ENCODE results near the gene NRG4.
A peak's percentile ranks its signal among the peaks of the same experiment; 100 is the strongest.
"Not testable (repeated sequence)": the region's sequence is repeated elsewhere in the genome, so short reads cannot be mapped to it uniquely, and the experiment has no call there.

Gene NRG4

GRCh38 chr15:75924576-75924975 lies 87.6 kb downstream of the NRG4 start:
- no peak for DNase-seq

- DNase-seq: no peak
These were observed 88.5 kb downstream of the NRG4 start for GRCh38 chr15:75923756-75924155.

GRCh38 chr15:75921732-75922703 lies 90.2 kb downstream of the NRG4 start:
- DNase-seq: peak; percentile 35

- no peak for DNase-seq
These were observed 92.1 kb downstream of the NRG4 start for GRCh38 chr15:75920079-75920478.

- DNase-seq: no peak
These were observed 94.1 kb downstream of the NRG4 start for GRCh38 chr15:75918135-75918534.

- no peak for DNase-seq
These were observed 95.2 kb downstream of the NRG4 start for GRCh38 chr15:75916978-75917377.

GRCh38 chr15:75910355-75910754 lies 101.9 kb downstream of the NRG4 start:
- DNase-seq: not testable (repeated sequence)

GRCh38 chr15:75905231-75905630 lies 107.0 kb downstream of the NRG4 start:
- no peak for DNase-seq

GRCh38 chr15:75903331-75904239 lies 108.6 kb downstream of the NRG4 start, which contains the start of gene FBXO22:
TSS of gene FBXO22 (plus strand) at chr15:75903878. CDS start at chr15:75903964, 86 bp downstream.
- peak; percentile 86 for DNase-seq

GRCh38 chr15:75902129-75902557 lies 110.1 kb downstream of the NRG4 start:
- no peak for DNase-seq

GRCh38 chr15:75900577-75900976 lies 111.6 kb downstream of the NRG4 start:
- DNase-seq: no peak

- DNase-seq: no peak
These were observed 116.5 kb downstream of the NRG4 start for GRCh38 chr15:75895731-75896130.

- no peak for DNase-seq
These were observed 120.3 kb downstream of the NRG4 start for GRCh38 chr15:75891895-75892294.

All from GDM1 (cell line).